IMR-90 (cell line): ENCODE measurements around the gene DUS1L. TPM values are rescaled to one million over a fixed set of nuclear protein-coding genes. Genes with fewer than 3 reads are reported as not detected.

Source experiments
- ATAC-seq: fragments of 200-7000 bp; cut with Tn5 transposase; 2 replicates; pipeline ENCODE4 v1.9.1; 2020; ENCODE audit warnings: low read depth, mild to moderate bottlenecking, moderate library complexity
- BruUV-seq: library from RNA; stranded (reverse); fragments of 400-500 nt; replicated peaks from 2 replicates; lab custom pipeline; 2021; lab: Mats Ljungman, UMichigan
- CTCF ChIA-PET: fragments of 300-600 bp; formaldehyde crosslinking; extraction: SDS; loops from one replicate; lab custom pipeline; 2021; ENCODE audit warnings: antibody characterized with exemption; lab: Yijun Ruan, JAX
- POLR2A ChIA-PET: fragments of 300-600 bp; sonication (Branson Sonifier 250); formaldehyde crosslinking; loops from one replicate; lab custom pipeline; 2022; ENCODE audit warnings: antibody characterized with exemption; ENCODE audit not compliant: unreplicated experiment; lab: Charles Lee
- DNase-seq: peaks from one replicate; pipeline ENCODE4 v3.0.0; 2013
- H2AFZ ChIP-seq: replicated peaks from 2 replicates; pipeline ENCODE3; 2013; ENCODE audit warnings: low read length, mild to moderate bottlenecking; ENCODE audit not compliant: poor library complexity
- H2AK5ac ChIP-seq: 2 replicates; pipeline ENCODE4 v1.6.1; 2013; ENCODE audit warnings: low read depth, low read length, inconsistent platforms
- H2AK9ac ChIP-seq: replicated peaks from 2 replicates; pipeline ENCODE3; 2013; ENCODE audit warnings: mild to moderate bottlenecking, low read depth, low read length, moderate library complexity; ENCODE audit not compliant: poor library complexity
- H2BK120ac ChIP-seq: 2 replicates; pipeline ENCODE4 v1.6.1; 2013; ENCODE audit warnings: low read depth, low read length, inconsistent platforms
- H2BK15ac ChIP-seq: 3 replicates; pipeline ENCODE4 v1.6.1; 2013; ENCODE audit warnings: low read depth, low read length, inconsistent platforms
- H2BK20ac ChIP-seq: 2 replicates; pipeline ENCODE4 v1.6.1; 2013; ENCODE audit warnings: low read depth, mild to moderate bottlenecking, inconsistent platforms, low read length, moderate library complexity
- H2BK5ac ChIP-seq: 2 replicates; pipeline ENCODE4 v1.6.1; 2013; ENCODE audit warnings: mild to moderate bottlenecking, low read depth, low read length, inconsistent platforms; ENCODE audit not compliant: poor library complexity, severe bottlenecking
- H3K14ac ChIP-seq: replicated peaks from 2 replicates; pipeline ENCODE4 v1.6.1; 2013; ENCODE audit warnings: low read depth, low read length, inconsistent platforms
- H3K18ac ChIP-seq: 2 replicates; pipeline ENCODE4 v1.6.1; 2013; ENCODE audit warnings: low read depth, low read length, control low read depth
- H3K23ac ChIP-seq: 2 replicates; pipeline ENCODE4 v1.6.1; 2013; ENCODE audit warnings: low read depth, low read length, inconsistent platforms
- H3K27ac ChIP-seq: 2 replicates; pipeline ENCODE4 v1.5.1; 2013; ENCODE audit warnings: mild to moderate bottlenecking, control low read depth, low read length; ENCODE audit not compliant: insufficient read depth
- H3K27me3 ChIP-seq: 2 replicates; pipeline ENCODE4 v1.6.1; 2013; ENCODE audit warnings: low read length; ENCODE audit not compliant: control insufficient read depth, insufficient read depth
- H3K36me3 ChIP-seq: 2 replicates; pipeline ENCODE4 v1.6.1; 2013; ENCODE audit warnings: low read length, mixed read lengths; ENCODE audit not compliant: control insufficient read depth, insufficient read depth
- H3K4ac ChIP-seq: 2 replicates; pipeline ENCODE4 v1.6.1; 2013; ENCODE audit warnings: low read depth, low read length, inconsistent platforms
- H3K4me1 ChIP-seq: 2 replicates; pipeline ENCODE4 v1.6.1; 2013; ENCODE audit warnings: low read length, mixed read lengths; ENCODE audit not compliant: control insufficient read depth, insufficient read depth
- H3K4me2 ChIP-seq: 2 replicates; pipeline ENCODE4 v1.6.1; 2013; ENCODE audit warnings: low read depth, mild to moderate bottlenecking, control low read depth, low read length, moderate library complexity
- H3K4me3 ChIP-seq: 2 replicates; pipeline ENCODE4 v1.5.1; 2013; ENCODE audit warnings: low read depth, mild to moderate bottlenecking, control low read depth, low read length, moderate library complexity; ENCODE audit not compliant: insufficient read depth
- H3K56ac ChIP-seq: 2 replicates; pipeline ENCODE4 v1.6.1; 2013; ENCODE audit warnings: low read length, inconsistent platforms; ENCODE audit not compliant: insufficient read depth; ENCODE audit errors: extremely low read depth
- H3K79me1 ChIP-seq, 2 experiments: 2 replicates each; pipeline ENCODE4 v1.6.1; 2013; ENCODE audit warnings: low read length in 2 of 2, inconsistent platforms in 1 of 2, low read depth in 1 of 2
- H3K9ac ChIP-seq: 2 replicates; pipeline ENCODE4 v1.6.1; 2013; ENCODE audit warnings: low read depth, low read length, control low read depth
- H3K9me1 ChIP-seq: 2 replicates; pipeline ENCODE4 v1.6.1; 2013; ENCODE audit warnings: low read length, inconsistent platforms; ENCODE audit not compliant: insufficient read depth
- H3K9me3 ChIP-seq: 2 replicates; pipeline ENCODE4 v1.6.1; 2013; ENCODE audit warnings: low read length; ENCODE audit not compliant: control insufficient read depth, insufficient read depth
- H4K20me1 ChIP-seq: 2 replicates; pipeline ENCODE4 v1.6.1; 2013; ENCODE audit warnings: low read length, inconsistent platforms; ENCODE audit not compliant: insufficient read depth
- H4K5ac ChIP-seq: 2 replicates; pipeline ENCODE4 v1.6.1; 2013; ENCODE audit warnings: mild to moderate bottlenecking, low read depth, low read length, control low read depth
- H4K8ac ChIP-seq, 2 experiments: 2 replicates each; pipeline ENCODE4 v1.6.1; 2013; ENCODE audit warnings: low read depth in 2 of 2, low read length in 2 of 2, control low read depth in 1 of 2, inconsistent platforms in 1 of 2
- H4K91ac ChIP-seq: 2 replicates; pipeline ENCODE4 v1.6.1; 2013; ENCODE audit warnings: low read depth, low read length, inconsistent platforms; ENCODE audit not compliant: insufficient read depth
- BHLHE40 ChIP-seq: fragments of 150-350 bp; IDR thresholded peaks from 2 replicates; pipeline ENCODE4 v1.6.1; 2016; ENCODE audit warnings: mild to moderate bottlenecking, low read depth, low read length
- CTCF ChIP-seq: conservative IDR thresholded peaks from 2 replicates; pipeline ENCODE4 v1.5.1; 2012; ENCODE audit warnings: mild to moderate bottlenecking, low read depth, low read length, improper control_type of control experiment
- FOS ChIP-seq: fragments of 150-350 bp; IDR thresholded peaks from 2 replicates; pipeline ENCODE4 v1.6.1; 2016; ENCODE audit warnings: low read depth, low read length
- MAFK ChIP-seq: IDR thresholded peaks from 2 replicates; pipeline ENCODE4 v1.6.1; 2012; ENCODE audit warnings: low read depth, low read length, improper control_type of control experiment
- MAZ ChIP-seq: IDR thresholded peaks from 2 replicates; pipeline ENCODE4 v1.6.1; 2012; ENCODE audit warnings: low read depth, mild to moderate bottlenecking, low read length, improper control_type of control experiment, moderate library complexity, borderline replicate concordance
- MXI1 ChIP-seq: IDR thresholded peaks from 2 replicates; pipeline ENCODE4 v1.6.1; 2012; ENCODE audit warnings: low read depth, mild to moderate bottlenecking, low read length, moderate library complexity, borderline replicate concordance
- POLR2A ChIP-seq: IDR thresholded peaks from 2 replicates; pipeline ENCODE4 v1.6.1; 2012; ENCODE audit warnings: mild to moderate bottlenecking, low read depth, low read length
- RAD21 ChIP-seq: IDR thresholded peaks from 2 replicates; pipeline ENCODE4 v1.6.1; 2012; ENCODE audit warnings: low read length, improper control_type of control experiment
- RCOR1 ChIP-seq: IDR thresholded peaks from 2 replicates; pipeline ENCODE4 v1.6.1; 2012; ENCODE audit warnings: mild to moderate bottlenecking, low read length, improper control_type of control experiment; ENCODE audit not compliant: insufficient replicate concordance
- RFX5 ChIP-seq: IDR thresholded peaks from 2 replicates; pipeline ENCODE4 v1.8.0; 2012; ENCODE audit warnings: low read depth, mild to moderate bottlenecking, low read length, moderate library complexity
- USF2 ChIP-seq: fragments of 150-350 bp; IDR thresholded peaks from 2 replicates; pipeline ENCODE4 v1.6.1; 2017; ENCODE audit warnings: mild to moderate bottlenecking, antibody characterized with exemption, low read length, low read depth
- WGBS, 2 experiments: methylation state at CpG; one replicate each; pipeline versions ENCODE4 v1.1.5 to v1.1.7; 2013; ENCODE audit warnings: missing lambda C conversion rate in 2 of 2; ENCODE audit not compliant: insufficient read length in 1 of 2; ENCODE audit errors: extremely low coverage in 2 of 2; 5-methylcytosine and 5-hydroxymethylcytosine counted together
- dilution Hi-C: fragments of 300-500 bp; cut with HindIII; formaldehyde crosslinking; loops from one replicate; pipeline ENCODE4 v1.14.3; 2018; ENCODE audit warnings: low sequenced_read_pairs; ENCODE audit not compliant: unreplicated experiment
- in situ Hi-C: fragments of 300-500 bp; cut with MboI; formaldehyde crosslinking; loops from 3 replicates; pipeline ENCODE4 v1.14.3; 2019; ENCODE audit warnings: low sequenced_read_pairs, inconsistent platforms, mixed read lengths
- intact Hi-C: fragments of 100-400 bp; cut with micrococcal nuclease; formaldehyde crosslinking; loops from 2 replicates; pipeline ENCODE4 v1.10.0; 2022
- polyA plus RNA-seq, 3 experiments: library from polyadenylated mRNA; depleted of rRNA; stranded (reverse); fragments of >200 nt; gene quantifications; 2 replicates each; pipeline ENCODE4 v1.2.3, GENCODE V29; 2012; ENCODE audit warnings: low replicate concordance in 1 of 3
- total RNA-seq: library from RNA; depleted of rRNA; stranded (reverse); fragments of >200 nt; gene quantifications from 2 replicates; pipeline ENCODE4 v1.2.3, GENCODE V29; 2012
- TF ChIP-seq, protein P1 (sequence below): fragments of 150-350 bp; IDR thresholded peaks from 2 replicates; pipeline ENCODE4 v1.6.1; 2016; ENCODE audit warnings: low read depth, mild to moderate bottlenecking, low read length, moderate library complexity, borderline replicate concordance

The DUS1L gene
- total and polyA plus RNA-seq, 2 of the 4 experiments (the other 2 are of a cell fraction), result 29.0 to 76.9 TPM

GRCh38 chr17:82060614-82061013, 5.0 kb downstream of the DUS1L start (continued):
- TF ChIP-seq, protein P1, sequence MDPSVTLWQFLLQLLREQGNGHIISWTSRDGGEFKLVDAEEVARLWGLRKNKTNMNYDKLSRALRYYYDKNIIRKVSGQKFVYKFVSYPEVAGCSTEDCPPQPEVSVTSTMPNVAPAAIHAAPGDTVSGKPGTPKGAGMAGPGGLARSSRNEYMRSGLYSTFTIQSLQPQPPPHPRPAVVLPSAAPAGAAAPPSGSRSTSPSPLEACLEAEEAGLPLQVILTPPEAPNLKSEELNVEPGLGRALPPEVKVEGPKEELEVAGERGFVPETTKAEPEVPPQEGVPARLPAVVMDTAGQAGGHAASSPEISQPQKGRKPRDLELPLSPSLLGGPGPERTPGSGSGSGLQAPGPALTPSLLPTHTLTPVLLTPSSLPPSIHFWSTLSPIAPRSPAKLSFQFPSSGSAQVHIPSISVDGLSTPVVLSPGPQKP, result no peak
- TF ChIP-seq MAFK, result no peak

DNA sequence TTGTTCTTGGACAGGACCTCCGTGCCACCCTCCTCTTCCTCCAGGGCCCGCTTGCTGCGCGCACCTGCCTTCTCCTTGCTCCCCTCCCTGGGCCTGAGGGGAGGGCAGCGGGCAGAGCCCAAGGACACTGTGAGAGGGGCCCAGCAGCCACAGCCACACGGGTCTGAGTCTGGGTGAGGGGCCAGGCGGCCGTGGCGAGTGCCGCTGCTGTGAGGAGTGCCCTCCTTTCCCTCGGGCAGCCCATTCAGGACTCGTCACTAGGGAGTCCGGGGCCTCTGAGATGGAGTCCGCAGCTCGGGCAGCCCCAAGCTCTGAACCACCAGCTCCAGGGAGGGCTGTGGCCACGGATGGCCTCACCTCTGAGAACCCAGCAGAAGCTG, 5.6 kb downstream of the DUS1L start:
- H2BK20ac ChIP-seq, result no peak overlapping the region
- no peak for DNase-seq
- H3K9ac ChIP-seq, result no peak overlapping the region
- peaks cover 75% of the 10 kb centered on the region for H3K36me3 ChIP-seq
- dilution Hi-C loops (no loop called here), intact Hi-C loops (no loop called here), in situ Hi-C loops (no loop called here)
- no peak overlapping the region for H2BK15ac ChIP-seq
- no peak overlapping the region for H3K56ac ChIP-seq
- no peak overlapping the region for H2AK9ac ChIP-seq
- H4K91ac ChIP-seq, result no peak overlapping the region
- no peak overlapping the region for H2AK5ac ChIP-seq
- H3K9me1 ChIP-seq, result no peaks in the 10 kb centered on the region
- no peak overlapping the region for H4K8ac ChIP-seq
- H2BK5ac ChIP-seq, result no peak overlapping the region
- no peaks in the 10 kb centered on the region for H3K9me3 ChIP-seq
- H4K5ac ChIP-seq, result no peak overlapping the region
- H3K27me3 ChIP-seq, result no peaks in the 10 kb centered on the region
- peaks cover 5% of the 10 kb centered on the region for H3K4me1 ChIP-seq
- peaks cover 3% of the 10 kb centered on the region for H4K20me1 ChIP-seq
- H2AFZ ChIP-seq, result no peak overlapping the region
- H3K14ac ChIP-seq, result no peak overlapping the region
- 82% methylated on average over 5 of the region's 16 CpGs; no CpG with 5 or more reads in 1 of the 2 experiments for WGBS, 2 experiments
- ChIA-PET CTCF (no interaction called here), POLR2A (interaction anchor here (1.3 kb wide), 1 partner anchor 9 kb away, joined by 3 read pairs; no protein-coding TSS in a partner anchor)
- H3K27ac ChIP-seq, result no peak overlapping the region
- H3K18ac ChIP-seq, result no peak overlapping the region
- H2BK120ac ChIP-seq, result no peak overlapping the region
- no peak overlapping the region for H3K4me3 ChIP-seq
- no peak overlapping the region for H3K4ac ChIP-seq
- BruUV-seq, result no TSS peak
- H3K79me1 ChIP-seq, result peaks cover 10 to 28% of the 10 kb centered on the region in 2 experiments; a peak in 3 of 4 replicates
- H3K4me2 ChIP-seq, result no peak overlapping the region
- H3K23ac ChIP-seq, result no peak overlapping the region
- ATAC-seq, result no peak
- no peak for TF ChIP-seq MAFK
- TF ChIP-seq MAZ, result no peak
- TF ChIP-seq RAD21, result no peak
- no peak for TF ChIP-seq BHLHE40
- TF ChIP-seq MXI1, result no peak
- no peak for TF ChIP-seq RFX5
- no peak for TF ChIP-seq CTCF
- TF ChIP-seq, protein P1, result no peak
- no peak for TF ChIP-seq FOS
- TF ChIP-seq RCOR1, result no peak
- TF ChIP-seq POLR2A, result no peak
- no peak for TF ChIP-seq USF2
